ENCODE measurements around the gene KIAA1614.

DNA sequence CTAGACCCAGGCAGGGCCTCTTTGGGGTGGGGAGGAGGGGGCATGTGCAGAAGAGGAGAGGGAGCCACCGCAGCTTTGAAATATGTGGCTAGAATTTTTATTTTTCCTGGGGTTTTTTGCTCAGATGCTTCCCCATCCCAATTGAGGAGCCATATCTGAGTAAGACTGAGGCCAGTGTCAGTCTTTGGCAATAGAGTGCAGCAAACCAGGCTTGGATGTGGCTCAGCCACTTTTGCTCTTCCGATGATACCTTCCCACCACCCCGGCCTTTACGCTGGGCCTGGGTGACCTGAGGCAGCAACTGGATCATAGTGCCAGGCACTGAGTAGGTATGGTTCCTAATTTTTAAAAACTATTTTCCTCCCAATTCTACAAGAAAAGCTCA is 36.9 kb downstream of the KIAA1614 start:
- no peak for TF ChIP-seq POLR2AphosphoS5 (IDR thresholded peaks at IDR 0.05; ENCODE audit: low read depth, low read length)
- no peak for TF ChIP-seq TAF1 (IDR thresholded peaks at IDR 0.05; ENCODE audit: borderline replicate concordance, insufficient read depth, low read length)
- TF ChIP-seq, protein P1, sequence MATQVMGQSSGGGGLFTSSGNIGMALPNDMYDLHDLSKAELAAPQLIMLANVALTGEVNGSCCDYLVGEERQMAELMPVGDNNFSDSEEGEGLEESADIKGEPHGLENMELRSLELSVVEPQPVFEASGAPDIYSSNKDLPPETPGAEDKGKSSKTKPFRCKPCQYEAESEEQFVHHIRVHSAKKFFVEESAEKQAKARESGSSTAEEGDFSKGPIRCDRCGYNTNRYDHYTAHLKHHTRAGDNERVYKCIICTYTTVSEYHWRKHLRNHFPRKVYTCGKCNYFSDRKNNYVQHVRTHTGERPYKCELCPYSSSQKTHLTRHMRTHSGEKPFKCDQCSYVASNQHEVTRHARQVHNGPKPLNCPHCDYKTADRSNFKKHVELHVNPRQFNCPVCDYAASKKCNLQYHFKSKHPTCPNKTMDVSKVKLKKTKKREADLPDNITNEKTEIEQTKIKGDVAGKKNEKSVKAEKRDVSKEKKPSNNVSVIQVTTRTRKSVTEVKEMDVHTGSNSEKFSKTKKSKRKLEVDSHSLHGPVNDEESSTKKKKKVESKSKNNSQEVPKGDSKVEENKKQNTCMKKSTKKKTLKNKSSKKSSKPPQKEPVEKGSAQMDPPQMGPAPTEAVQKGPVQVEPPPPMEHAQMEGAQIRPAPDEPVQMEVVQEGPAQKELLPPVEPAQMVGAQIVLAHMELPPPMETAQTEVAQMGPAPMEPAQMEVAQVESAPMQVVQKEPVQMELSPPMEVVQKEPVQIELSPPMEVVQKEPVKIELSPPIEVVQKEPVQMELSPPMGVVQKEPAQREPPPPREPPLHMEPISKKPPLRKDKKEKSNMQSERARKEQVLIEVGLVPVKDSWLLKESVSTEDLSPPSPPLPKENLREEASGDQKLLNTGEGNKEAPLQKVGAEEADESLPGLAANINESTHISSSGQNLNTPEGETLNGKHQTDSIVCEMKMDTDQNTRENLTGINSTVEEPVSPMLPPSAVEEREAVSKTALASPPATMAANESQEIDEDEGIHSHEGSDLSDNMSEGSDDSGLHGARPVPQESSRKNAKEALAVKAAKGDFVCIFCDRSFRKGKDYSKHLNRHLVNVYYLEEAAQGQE (IDR thresholded peaks at IDR 0.05; ENCODE audit: insufficient read depth in 1 of 2, low read depth in 2 of 2, low read length in 2 of 2): no peak

Data from PFSK-1 (cell line).